Right atrium auricular region (tissue), 2 donors: ENCODE data around the gene INPP5J. TPM values are rescaled to one million over a fixed set of nuclear protein-coding genes. Genes with fewer than 3 reads are reported as not detected.
"Not testable (repeated sequence)": the region's sequence is repeated elsewhere in the genome, so short reads cannot be mapped to it uniquely, and the experiment has no call there.

Experiments used
- DNase-seq: peaks from one replicate; pipeline ENCODE4 v3.0.0-alpha.2; 2019; ENCODE audit warnings: low spot score
- H3K27ac ChIP-seq, 2 donors: fragments of 200-600 bp; sonication (generic); 1 replicate in 1 of 2; 2 replicates in 1 of 2; pipeline ENCODE4 v1.5.1; 2016 to 2019
- H3K27me3 ChIP-seq, 2 donors: fragments of 200-600 bp; sonication (generic); one replicate each; pipeline versions ENCODE4 v1.5.1 to v1.6.0; 2017 to 2019
- H3K36me3 ChIP-seq: fragments of 200-600 bp; sonication (generic); one replicate; pipeline ENCODE4 v1.5.1; 2016
- H3K4me1 ChIP-seq, 2 donors: fragments of 200-600 bp; sonication (generic); one replicate each; pipeline versions ENCODE4 v1.5.1 to v1.6.0; 2017 to 2019
- H3K4me3 ChIP-seq, 2 donors: fragments of 200-600 bp; sonication (generic); 1 replicate in 1 of 2; 2 replicates in 1 of 2; pipeline ENCODE4 v1.5.1; 2017 to 2019; ENCODE audit warnings: mild to moderate bottlenecking in 1 of 2, moderate library complexity in 1 of 2
- H3K9me3 ChIP-seq, 2 donors: fragments of 200-600 bp; sonication (generic); one replicate each; pipeline ENCODE4 v1.5.1; 2019
- total RNA-seq, 2 donors: library from RNA; depleted of rRNA; stranded (reverse); fragments of >200 nt; gene quantifications; one replicate each; pipeline ENCODE4 v1.1.0, GENCODE V29; 2016
- TF ChIP-seq, protein P1 (sequence below), 2 donors: fragments of 200-600 bp; sonication (generic); IDR thresholded peaks; one replicate each; pipeline ENCODE4 v1.5.1; 2019; ENCODE audit warnings: antibody characterized with exemption in 2 of 2

Gene INPP5J
- total RNA-seq, 2 donors from 2014 or later, result 17.6 to 26.3 TPM

GRCh38 chr22:31095637-31096249, 27.0 kb upstream of the INPP5J start:
- Histone ChIP-seq H3K4me3 (no peak overlapping the region), H3K9me3 (no peaks in the 10 kb centered on the region)

DNA sequence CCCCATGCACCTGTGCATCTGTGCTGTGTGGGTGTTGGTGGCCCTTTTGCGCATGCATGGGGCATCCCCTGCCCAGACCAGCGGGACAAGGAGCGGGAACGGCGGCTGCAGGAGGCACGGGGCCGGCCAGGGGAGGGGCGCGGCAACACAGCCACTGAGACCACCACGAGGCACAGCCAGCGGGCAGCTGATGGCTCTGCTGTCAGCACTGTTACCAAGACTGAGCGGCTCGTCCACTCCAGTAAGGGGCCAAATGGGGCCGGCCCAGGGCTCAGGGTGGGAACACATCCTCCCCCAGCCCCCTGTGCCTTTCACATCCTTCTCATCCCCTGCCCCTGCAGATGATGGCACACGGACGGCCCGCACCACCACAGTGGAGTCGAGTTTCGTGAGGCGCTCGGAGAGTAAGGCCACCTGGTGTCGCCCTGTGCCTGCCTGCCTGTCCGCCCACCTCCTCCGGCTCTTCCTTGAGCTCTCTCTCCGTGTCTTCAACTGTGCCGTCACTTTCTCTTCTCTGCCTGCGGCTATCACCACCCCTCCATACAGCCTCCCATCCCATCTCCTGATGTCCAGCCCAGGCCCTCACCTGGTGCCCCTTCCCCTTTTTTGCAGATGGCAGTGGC, 26.0 kb upstream of the INPP5J start:
- H3K4me1 ChIP-seq, result peaks cover 0 to 39% of the 10 kb centered on the region in 2 donors
- peaks cover 99% of the 10 kb centered on the region for H3K36me3 ChIP-seq
- no peaks in the 10 kb centered on the region for H3K27me3 ChIP-seq
- DNase-seq, result no peak
- H3K27ac ChIP-seq, result no peak overlapping the region
- TF ChIP-seq, protein P1, sequence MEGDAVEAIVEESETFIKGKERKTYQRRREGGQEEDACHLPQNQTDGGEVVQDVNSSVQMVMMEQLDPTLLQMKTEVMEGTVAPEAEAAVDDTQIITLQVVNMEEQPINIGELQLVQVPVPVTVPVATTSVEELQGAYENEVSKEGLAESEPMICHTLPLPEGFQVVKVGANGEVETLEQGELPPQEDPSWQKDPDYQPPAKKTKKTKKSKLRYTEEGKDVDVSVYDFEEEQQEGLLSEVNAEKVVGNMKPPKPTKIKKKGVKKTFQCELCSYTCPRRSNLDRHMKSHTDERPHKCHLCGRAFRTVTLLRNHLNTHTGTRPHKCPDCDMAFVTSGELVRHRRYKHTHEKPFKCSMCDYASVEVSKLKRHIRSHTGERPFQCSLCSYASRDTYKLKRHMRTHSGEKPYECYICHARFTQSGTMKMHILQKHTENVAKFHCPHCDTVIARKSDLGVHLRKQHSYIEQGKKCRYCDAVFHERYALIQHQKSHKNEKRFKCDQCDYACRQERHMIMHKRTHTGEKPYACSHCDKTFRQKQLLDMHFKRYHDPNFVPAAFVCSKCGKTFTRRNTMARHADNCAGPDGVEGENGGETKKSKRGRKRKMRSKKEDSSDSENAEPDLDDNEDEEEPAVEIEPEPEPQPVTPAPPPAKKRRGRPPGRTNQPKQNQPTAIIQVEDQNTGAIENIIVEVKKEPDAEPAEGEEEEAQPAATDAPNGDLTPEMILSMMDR (IDR thresholded peaks at IDR 0.05), result no peak
- no peaks in the 10 kb centered on the region for H3K9me3 ChIP-seq
- no peak overlapping the region for H3K4me3 ChIP-seq

More at GRCh38 chr22:31095637-31096249, 27.0 kb upstream of the INPP5J start:
- peaks cover 0 to 46% of the 10 kb centered on the region in 2 donors for H3K4me1 ChIP-seq
- H3K27ac ChIP-seq, result no peak overlapping the region
- no peak for DNase-seq
- TF ChIP-seq, protein P1 (IDR thresholded peaks at IDR 0.05), result no peak
- no peaks in the 10 kb centered on the region for H3K27me3 ChIP-seq
- peaks cover 99% of the 10 kb centered on the region for H3K36me3 ChIP-seq

DNA sequence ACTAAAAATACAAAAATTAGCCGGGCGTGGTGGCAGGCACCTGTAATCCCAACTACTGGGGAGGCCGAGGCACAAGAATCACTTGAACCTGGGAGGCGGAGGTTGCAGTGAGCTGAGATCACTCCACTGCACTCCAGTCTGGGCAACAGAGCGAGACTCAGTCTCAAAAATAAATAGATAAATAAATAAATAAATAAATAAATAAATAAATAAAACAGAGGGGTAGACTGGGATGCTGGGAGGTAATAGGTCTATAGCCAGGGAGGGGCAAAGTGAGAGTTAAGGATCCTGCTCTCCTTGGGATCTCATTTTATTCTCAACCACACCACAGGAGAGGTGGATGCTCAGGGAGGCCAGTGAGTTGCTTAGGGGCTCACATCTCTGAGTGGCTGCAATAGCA, 25.2 kb upstream of the INPP5J start:
- H3K4me1 ChIP-seq, result peaks cover 0 to 37% of the 10 kb centered on the region in 2 donors
- peaks cover 96% of the 10 kb centered on the region for H3K36me3 ChIP-seq
- not testable (repeated sequence) for H3K9me3 ChIP-seq, DNase-seq, H3K27me3 ChIP-seq, H3K4me3 ChIP-seq, H3K27ac ChIP-seq

DNA sequence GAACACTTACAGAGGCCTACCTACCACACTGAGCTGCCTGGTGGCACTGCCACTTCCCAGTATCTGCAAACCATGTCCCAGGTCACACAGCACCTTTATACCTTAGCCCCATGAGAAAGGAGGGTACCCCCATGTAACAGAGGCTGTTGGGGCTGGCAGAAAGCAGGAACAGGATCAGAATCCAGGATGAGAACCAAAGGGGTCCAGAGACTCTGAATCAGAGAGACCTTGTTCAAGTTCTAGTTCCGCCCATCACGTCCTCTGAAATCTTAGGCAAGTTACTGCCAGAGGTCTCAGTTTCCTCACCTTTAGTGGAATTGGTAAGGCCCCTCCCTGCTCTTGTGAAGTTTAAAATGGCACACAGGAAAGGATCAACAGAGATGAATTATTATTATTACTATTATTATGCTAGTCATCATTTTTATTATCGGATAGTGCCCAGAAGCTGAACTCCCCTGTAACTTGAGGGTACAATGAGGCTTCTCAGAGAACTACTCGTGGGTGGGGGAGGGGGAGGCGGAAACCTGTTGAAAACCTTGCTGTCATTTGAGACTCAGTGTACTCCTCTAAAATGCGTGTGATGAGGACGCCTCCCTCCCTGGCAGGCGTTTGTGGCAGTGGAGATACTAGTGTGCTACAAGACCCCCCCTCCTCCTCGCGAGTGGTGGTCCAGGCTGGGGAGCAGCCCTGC, 24.7 kb upstream of the INPP5J start:
- Histone ChIP-seq H3K4me1 (peaks cover 0 to 36% of the 10 kb centered on the region in 2 donors), H3K36me3 (peaks cover 90% of the 10 kb centered on the region), H3K4me3 (no peak overlapping the region), H3K9me3 (no peaks in the 10 kb centered on the region), H3K27ac (peak overlapping the region; percentile 20 to 34), H3K27me3 (no peaks in the 10 kb centered on the region)
- TF ChIP-seq, protein P1 (IDR thresholded peaks at IDR 0.05), result no peak
- DNase-seq, result no peak

- Histone ChIP-seq H3K36me3 (peaks cover 85% of the 10 kb centered on the region), H3K9me3 (no peaks in the 10 kb centered on the region), H3K27me3 (no peaks in the 10 kb centered on the region), H3K4me3 (no peak overlapping the region), H3K27ac (peak overlapping the region; percentile 20 to 34), H3K4me1 (peaks cover 0 to 35% of the 10 kb centered on the region in 2 donors)
- TF ChIP-seq, protein P1 (IDR thresholded peaks at IDR 0.05), result no peak
- DNase-seq, result no peak
Measured at GRCh38 chr22:31098632-31099110, 24.1 kb upstream of the INPP5J start.

GRCh38 chr22:31099386-31099785, 23.4 kb upstream of the INPP5J start:
- Histone ChIP-seq H3K27me3 (no peaks in the 10 kb centered on the region), H3K4me3 (no peak overlapping the region), H3K9me3 (no peaks in the 10 kb centered on the region), H3K27ac (peak overlapping the region in 1 of 2 donors; percentile 34), H3K4me1 (peaks cover 0 to 33% of the 10 kb centered on the region in 2 donors), H3K36me3 (peaks cover 79% of the 10 kb centered on the region)
- no peak for DNase-seq
- TF ChIP-seq, protein P1 (IDR thresholded peaks at IDR 0.05), result no peak
